Stimulated activated CD8-positive, alpha-beta memory T cell treated with anti-CD3 and anti-CD28 coated beads, Interleukin-7, amount 100 ng/mL, for 24 hours (primary cell): ENCODE data around the gene IQSEC1.
"Not testable (repeated sequence)": the region's sequence is repeated elsewhere in the genome, so short reads cannot be mapped to it uniquely, and the experiment has no call there.

ENCODE experiments used
- DNase-seq: peaks from one replicate; pipeline ENCODE4 v3.0.0-alpha.2; 2020; ENCODE audit warnings: low read depth

Gene IQSEC1

GRCh38 chr3:12893247-12893646, 180.0 kb downstream of the IQSEC1 start:
- no peak for DNase-seq

GRCh38 chr3:12892840-12893189, 180.4 kb downstream of the IQSEC1 start:
- no peak for DNase-seq

GRCh38 chr3:12891985-12892839, 181.0 kb downstream of the IQSEC1 start:
- no peak for DNase-seq

- no peak for DNase-seq
Measured at GRCh38 chr3:12891391-12891984, 181.7 kb downstream of the IQSEC1 start.

GRCh38 chr3:12890610-12891390, 182.4 kb downstream of the IQSEC1 start:
- no peak for DNase-seq

- no peak for DNase-seq
Measured at GRCh38 chr3:12886736-12887135, 186.5 kb downstream of the IQSEC1 start.

GRCh38 chr3:12886106-12886679, 187.0 kb downstream of the IQSEC1 start:
- no peak for DNase-seq

- no peak for DNase-seq
Measured at GRCh38 chr3:12885583-12885930, 187.7 kb downstream of the IQSEC1 start.

- no peak for DNase-seq
Measured at GRCh38 chr3:12884790-12885582, 188.2 kb downstream of the IQSEC1 start.

GRCh38 chr3:12884186-12884680, 189.0 kb downstream of the IQSEC1 start:
- no peak for DNase-seq

- no peak for DNase-seq
Measured at GRCh38 chr3:12882336-12883310, 190.6 kb downstream of the IQSEC1 start.

GRCh38 chr3:12881858-12882257, 191.4 kb downstream of the IQSEC1 start:
- DNase-seq: not testable (repeated sequence)

GRCh38 chr3:12879191-12879815, 193.9 kb downstream of the IQSEC1 start:
- DNase-seq: no peak

- DNase-seq: not testable (repeated sequence)
Measured at GRCh38 chr3:12878758-12879157, 194.5 kb downstream of the IQSEC1 start.

- no peak for DNase-seq
Measured at GRCh38 chr3:12878141-12878574, 195.1 kb downstream of the IQSEC1 start.

- DNase-seq: no peak
Measured at GRCh38 chr3:12877040-12877439, 196.2 kb downstream of the IQSEC1 start.

- DNase-seq: no peak
Measured at GRCh38 chr3:12875857-12876836, 197.1 kb downstream of the IQSEC1 start.

GRCh38 chr3:12871404-12871983, 201.7 kb downstream of the IQSEC1 start:
- no peak for DNase-seq
